Measurements from ENCODE around the gene XXYLT1.
"Not testable (repeated sequence)": the region's sequence is repeated elsewhere in the genome, so short reads cannot be mapped to it uniquely, and the experiment has no call there.

Gene XXYLT1

DNA sequence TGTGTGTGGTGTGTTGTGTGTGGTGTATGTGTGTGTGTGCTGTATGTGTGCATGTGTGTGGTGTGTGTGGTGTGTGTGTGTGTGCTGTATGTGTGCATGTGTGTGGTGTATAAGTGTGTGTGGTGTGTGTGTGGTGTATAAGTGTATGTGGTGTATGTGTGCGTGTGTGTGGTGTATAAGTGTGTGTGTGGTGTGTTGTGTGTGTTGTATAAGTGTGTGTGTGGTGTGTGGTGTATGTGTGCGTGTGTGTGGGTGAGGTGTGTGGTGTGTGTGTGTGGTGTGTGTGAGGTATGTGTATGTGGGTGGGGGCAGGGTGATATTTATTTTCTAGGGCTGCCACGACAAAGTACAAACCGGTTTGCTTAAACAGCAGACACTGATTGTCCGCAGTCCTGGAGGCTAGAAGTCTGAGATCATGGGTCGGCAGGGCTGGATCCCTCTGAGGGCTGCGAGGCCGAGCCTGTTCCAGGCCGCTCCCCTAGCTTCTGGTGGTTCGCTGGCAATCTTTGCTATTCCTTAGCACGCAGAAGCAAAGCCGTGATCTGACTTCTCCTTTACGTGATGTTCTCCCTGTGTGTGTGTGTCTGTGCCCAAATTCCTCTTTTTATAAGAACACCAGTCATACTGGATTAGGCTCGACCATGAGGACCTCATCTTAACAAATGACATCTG lies 160.2 kb downstream of the XXYLT1 start:
- Histone ChIP-seq H3K9me3 (ENCODE audit: control insufficient read depth, low read length) (no peaks in the 10 kb centered on the region), H2BK5ac (ENCODE audit: low read depth, low read length, poor library complexity, severe bottlenecking) (no peak overlapping the region), H2AFZ (ENCODE audit: low read depth, low read length) (no peak overlapping the region), H3K27me3 (ENCODE audit: control insufficient read depth in 1 of 2, insufficient read depth in 1 of 2, low read length in 2 of 2) (no peaks in the 10 kb centered on the region), H2BK15ac (ENCODE audit: low read depth, poor library complexity, severe bottlenecking) (no peak overlapping the region), H3K9ac (ENCODE audit: low read length) (peak overlapping the region; percentile 76), H2AK5ac (ENCODE audit: low read length, severe bottlenecking) (no peak overlapping the region), H3K36me3 (ENCODE audit: control insufficient read depth in 1 of 2, insufficient read depth in 2 of 2, low read depth in 1 of 2, low read length in 2 of 2) (peaks cover 9 to 26% of the 10 kb centered on the region in 2 experiments), H2BK12ac (ENCODE audit: low read length in 2 of 2) (peak overlapping the region; percentile 38 to 49), H3K27ac (ENCODE audit: low read length, poor library complexity, severe bottlenecking) (no peak overlapping the region), H3K14ac (ENCODE audit: low read length in 2 of 2) (no peak overlapping the region), H3K18ac (ENCODE audit: low read depth in 1 of 2, low read length in 2 of 2) (peak overlapping the region in 1 of 2 experiments; percentile 76), H3K4me3 (ENCODE audit: insufficient read depth in 1 of 2, low read depth in 1 of 2, low read length in 2 of 2) (no peak overlapping the region), H2BK120ac (ENCODE audit: low read depth, low read length) (no peak overlapping the region), H3K4ac (ENCODE audit: low read depth in 1 of 2, low read length in 2 of 2) (peak overlapping the region in 1 of 2 experiments; percentile 29), H3K23ac (ENCODE audit: low read length in 2 of 2) (no peak overlapping the region), H3K4me1 (ENCODE audit: control insufficient read depth, insufficient read depth, low read depth, low read length) (peaks cover 8% of the 10 kb centered on the region), H4K91ac (ENCODE audit: low read length) (peak overlapping the region; percentile 90), H3K4me2 (ENCODE audit: low read length, poor library complexity, severe bottlenecking) (no peak overlapping the region), H3K79me1 (replicated peaks; ENCODE audit: low read length, poor library complexity, severe bottlenecking) (peaks cover 17% of the 10 kb centered on the region), H4K8ac (ENCODE audit: low read length) (peak overlapping the region; percentile 7)
- 71% methylated on average over 14 of the region's 14 CpGs for WGBS
- no peak for DNase-seq

- Histone ChIP-seq H2BK15ac (ENCODE audit: low read depth, poor library complexity, severe bottlenecking) (no peak overlapping the region), H3K9me3 (ENCODE audit: control insufficient read depth, low read length) (no peaks in the 10 kb centered on the region), H2BK5ac (ENCODE audit: low read depth, low read length, poor library complexity, severe bottlenecking) (no peak overlapping the region), H3K23ac (ENCODE audit: low read length in 2 of 2) (no peak overlapping the region), H3K27ac (ENCODE audit: low read length, poor library complexity, severe bottlenecking) (no peak overlapping the region), H3K79me1 (replicated peaks; ENCODE audit: low read length, poor library complexity, severe bottlenecking) (peaks cover 15% of the 10 kb centered on the region), H3K4me2 (ENCODE audit: low read length, poor library complexity, severe bottlenecking) (no peak overlapping the region), H3K4me3 (ENCODE audit: insufficient read depth in 1 of 2, low read depth in 1 of 2, low read length in 2 of 2) (no peak overlapping the region), H3K4me1 (ENCODE audit: control insufficient read depth, insufficient read depth, low read depth, low read length) (peaks cover 10% of the 10 kb centered on the region), H3K4ac (ENCODE audit: low read depth in 1 of 2, low read length in 2 of 2) (no peak overlapping the region), H2AK5ac (ENCODE audit: low read length, severe bottlenecking) (no peak overlapping the region), H2BK12ac (ENCODE audit: low read length in 2 of 2) (no peak overlapping the region), H2BK120ac (ENCODE audit: low read depth, low read length) (no peak overlapping the region), H3K9ac (ENCODE audit: low read length) (no peak overlapping the region), H3K18ac (ENCODE audit: low read depth in 1 of 2, low read length in 2 of 2) (peak overlapping the region in 1 of 2 experiments; percentile 26), H4K91ac (ENCODE audit: low read length) (peak overlapping the region; percentile 74), H4K8ac (ENCODE audit: low read length) (peak overlapping the region; percentile 53), H3K36me3 (ENCODE audit: control insufficient read depth in 1 of 2, insufficient read depth in 2 of 2, low read depth in 1 of 2, low read length in 2 of 2) (peaks cover 5 to 21% of the 10 kb centered on the region in 2 experiments), H3K14ac (ENCODE audit: low read length in 2 of 2) (peak overlapping the region in 1 of 2 experiments; percentile 2), H2AFZ (ENCODE audit: low read depth, low read length) (no peak overlapping the region), H3K27me3 (ENCODE audit: control insufficient read depth in 1 of 2, insufficient read depth in 1 of 2, low read length in 2 of 2) (no peaks in the 10 kb centered on the region)
- 93% methylated on average over 10 of the region's 10 CpGs for WGBS
- DNase-seq = no peak
Observed at GRCh38 chr3:195109098-195109657, 161.8 kb downstream of the XXYLT1 start.

DNA sequence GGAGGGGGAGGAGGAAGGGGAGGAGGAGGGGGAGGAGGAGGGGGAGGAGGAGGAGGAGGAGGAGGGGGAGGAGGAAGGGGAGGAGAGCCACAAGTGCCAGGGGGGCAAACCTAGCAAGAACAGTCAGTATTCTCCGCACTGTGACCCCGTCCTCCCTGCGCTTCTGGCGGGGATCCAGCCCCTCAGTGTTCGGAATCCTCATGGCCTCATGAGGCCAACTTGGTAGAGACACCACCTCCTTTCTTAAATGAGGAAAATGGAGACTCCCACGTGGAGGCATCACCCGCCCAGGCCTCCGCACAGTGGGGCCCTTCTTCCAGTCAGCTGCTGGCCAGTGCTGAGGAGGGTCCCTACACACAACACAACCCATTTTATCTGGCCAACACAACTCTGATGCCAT lies 163.4 kb downstream of the XXYLT1 start:
- Histone ChIP-seq H3K27me3 (ENCODE audit: control insufficient read depth in 1 of 2, insufficient read depth in 1 of 2, low read length in 2 of 2) (no peaks in the 10 kb centered on the region), H3K4ac (ENCODE audit: low read depth in 1 of 2, low read length in 2 of 2) (peak overlapping the region in 1 of 2 experiments; percentile 2), H3K18ac (ENCODE audit: low read depth in 1 of 2, low read length in 2 of 2) (peak overlapping the region in 1 of 2 experiments; percentile 28), H2AFZ (ENCODE audit: low read depth, low read length) (no peak overlapping the region), H3K23ac (ENCODE audit: low read length in 2 of 2) (no peak overlapping the region), H3K79me1 (replicated peaks; ENCODE audit: low read length, poor library complexity, severe bottlenecking) (peaks cover 8% of the 10 kb centered on the region), H3K27ac (ENCODE audit: low read length, poor library complexity, severe bottlenecking) (no peak overlapping the region), H3K4me3 (ENCODE audit: insufficient read depth in 1 of 2, low read depth in 1 of 2, low read length in 2 of 2) (no peak overlapping the region), H3K14ac (ENCODE audit: low read length in 2 of 2) (no peak overlapping the region), H2BK12ac (ENCODE audit: low read length in 2 of 2) (peak overlapping the region in 1 of 2 experiments; percentile 65), H2BK15ac (ENCODE audit: low read depth, poor library complexity, severe bottlenecking) (no peak overlapping the region), H3K9me3 (ENCODE audit: control insufficient read depth, low read length) (no peaks in the 10 kb centered on the region), H3K9ac (ENCODE audit: low read length) (no peak overlapping the region), H4K8ac (ENCODE audit: low read length) (peak overlapping the region; percentile 8), H3K4me1 (ENCODE audit: control insufficient read depth, insufficient read depth, low read depth, low read length) (peaks cover 16% of the 10 kb centered on the region), H2BK120ac (ENCODE audit: low read depth, low read length) (no peak overlapping the region), H3K4me2 (ENCODE audit: low read length, poor library complexity, severe bottlenecking) (no peak overlapping the region), H2AK5ac (ENCODE audit: low read length, severe bottlenecking) (peak overlapping the region; percentile 10), H3K36me3 (ENCODE audit: control insufficient read depth in 1 of 2, insufficient read depth in 2 of 2, low read depth in 1 of 2, low read length in 2 of 2) (peaks cover 5 to 20% of the 10 kb centered on the region in 2 experiments), H2BK5ac (ENCODE audit: low read depth, low read length, poor library complexity, severe bottlenecking) (no peak overlapping the region), H4K91ac (ENCODE audit: low read length) (no peak overlapping the region)
- 95% methylated on average over 8 of the region's 8 CpGs for WGBS
- DNase-seq = no peak

- H3K18ac ChIP-seq (ENCODE audit: low read depth in 1 of 2, low read length in 2 of 2); H2BK5ac ChIP-seq (ENCODE audit: low read depth, low read length, poor library complexity, severe bottlenecking); H4K8ac ChIP-seq (ENCODE audit: low read length); H2BK12ac ChIP-seq (ENCODE audit: low read length in 2 of 2); H4K91ac ChIP-seq (ENCODE audit: low read length); H3K79me1 ChIP-seq (replicated peaks; ENCODE audit: low read length, poor library complexity, severe bottlenecking); DNase-seq; H3K23ac ChIP-seq (ENCODE audit: low read length in 2 of 2); H3K9ac ChIP-seq (ENCODE audit: low read length); H3K9me3 ChIP-seq (ENCODE audit: control insufficient read depth, low read length); H2BK120ac ChIP-seq (ENCODE audit: low read depth, low read length); H3K27me3 ChIP-seq (ENCODE audit: control insufficient read depth in 1 of 2, insufficient read depth in 1 of 2, low read length in 2 of 2); H2BK15ac ChIP-seq (ENCODE audit: low read depth, poor library complexity, severe bottlenecking); H3K4me2 ChIP-seq (ENCODE audit: low read length, poor library complexity, severe bottlenecking); H3K4ac ChIP-seq (ENCODE audit: low read depth in 1 of 2, low read length in 2 of 2); H2AFZ ChIP-seq (ENCODE audit: low read depth, low read length); H3K27ac ChIP-seq (ENCODE audit: low read length, poor library complexity, severe bottlenecking); H3K14ac ChIP-seq (ENCODE audit: low read length in 2 of 2); H3K4me3 ChIP-seq (ENCODE audit: insufficient read depth in 1 of 2, low read depth in 1 of 2, low read length in 2 of 2): not testable (repeated sequence)
- Histone ChIP-seq H3K36me3 (ENCODE audit: control insufficient read depth in 1 of 2, insufficient read depth in 2 of 2, low read depth in 1 of 2, low read length in 2 of 2) (peaks cover 5 to 18% of the 10 kb centered on the region in 2 experiments), H3K4me1 (ENCODE audit: control insufficient read depth, insufficient read depth, low read depth, low read length) (peaks cover 16% of the 10 kb centered on the region), H2AK5ac (ENCODE audit: low read length, severe bottlenecking) (peak overlapping the region; percentile 35)
- 95% methylated on average over 17 of the region's 17 CpGs for WGBS
Observed at GRCh38 chr3:195107031-195107430, 163.9 kb downstream of the XXYLT1 start.
